ENCODE results near the gene CASD1. TPM values are rescaled to one million over a fixed set of nuclear protein-coding genes. Genes with fewer than 3 reads are reported as not detected.

The CASD1 gene
- total and polyA plus RNA-seq, 2 of the 4 experiments (the other 2 are of a cell fraction): 4.0 to 4.5 TPM

GRCh38 chr7:94571816-94572215, 62.2 kb downstream of the CASD1 start:
- H3K27me3 ChIP-seq (ENCODE audit: control insufficient read depth, insufficient read depth, low read length): no peaks in the 10 kb centered on the region
- H3K18ac ChIP-seq (ENCODE audit: low read depth, low read length): no peak overlapping the region
- H3K4me2 ChIP-seq (ENCODE audit: low read depth, low read length): no peak overlapping the region
- no peak overlapping the region for H3K4ac ChIP-seq (ENCODE audit: low read depth, low read length)
- H2BK15ac ChIP-seq (ENCODE audit: low read depth, low read length): no peak overlapping the region
- H4K91ac ChIP-seq (ENCODE audit: insufficient read depth, low read depth, low read length): no peak overlapping the region
- no peaks in the 10 kb centered on the region for H3K36me3 ChIP-seq (ENCODE audit: control insufficient read depth, insufficient read depth, low read length)
- H3K14ac ChIP-seq (replicated peaks; ENCODE audit: low read depth, low read length): no peak overlapping the region
- no peaks in the 10 kb centered on the region for H3K9me1 ChIP-seq (ENCODE audit: insufficient read depth, low read length)
- POLR2A ChIA-PET (ENCODE audit: unreplicated experiment): no interaction called here
- H2AK9ac ChIP-seq (replicated peaks; ENCODE audit: low read depth, low read length, poor library complexity): no peak overlapping the region
- no TSS peak for BruUV-seq (replicated peaks)
- H3K79me1 ChIP-seq (ENCODE audit: low read depth in 1 of 2, low read length in 2 of 2): no peaks in the 10 kb centered on the region
- in situ Hi-C loops (cut with MboI; ENCODE audit: low sequenced_read_pairs): no loop called here
- H3K4me3 ChIP-seq (ENCODE audit: insufficient read depth, low read depth, low read length): no peak overlapping the region
- no peaks in the 10 kb centered on the region for H3K4me1 ChIP-seq (ENCODE audit: control insufficient read depth, insufficient read depth, low read length)
- no peak overlapping the region for H4K8ac ChIP-seq (ENCODE audit: low read depth in 2 of 2, low read length in 2 of 2)
- no peak overlapping the region for H3K23ac ChIP-seq (ENCODE audit: low read depth, low read length)
- no peak overlapping the region for H2BK5ac ChIP-seq (ENCODE audit: low read depth, low read length, poor library complexity, severe bottlenecking)
- dilution Hi-C loops (cut with HindIII; ENCODE audit: low sequenced_read_pairs, unreplicated experiment): no loop called here
- H2BK120ac ChIP-seq (ENCODE audit: low read depth, low read length): no peak overlapping the region
- H2AFZ ChIP-seq (replicated peaks; ENCODE audit: low read length, poor library complexity): no peak overlapping the region
- H2BK20ac ChIP-seq (ENCODE audit: low read depth, low read length): no peak overlapping the region
- H3K27ac ChIP-seq (ENCODE audit: insufficient read depth, low read length): no peak overlapping the region
- DNase-seq (no peak), ATAC-seq (ENCODE audit: low read depth) (no peak)
- TF ChIP-seq NFE2L2 (IDR thresholded peaks at IDR 0.05; ENCODE audit: low read depth, low read length): no peak
- TF ChIP-seq CTCF (conservative IDR thresholded peaks at IDR 0.05; ENCODE audit: low read depth, low read length): no peak
- no peak for TF ChIP-seq CHD1 (IDR thresholded peaks at IDR 0.05; ENCODE audit: low read depth, low read length)
- no peak for TF ChIP-seq POLR2A (IDR thresholded peaks at IDR 0.05; ENCODE audit: low read depth, low read length)
- no peak for TF ChIP-seq MAZ (IDR thresholded peaks at IDR 0.05; ENCODE audit: borderline replicate concordance, low read depth, low read length)
- no peak for TF ChIP-seq RFX5 (IDR thresholded peaks at IDR 0.05; ENCODE audit: low read depth, low read length)
- no peak for TF ChIP-seq CEBPB (IDR thresholded peaks at IDR 0.05; ENCODE audit: low read depth, low read length)
- no peak for TF ChIP-seq MAFK (IDR thresholded peaks at IDR 0.05; ENCODE audit: low read depth, low read length)
- TF ChIP-seq USF2 (IDR thresholded peaks at IDR 0.05; ENCODE audit: low read depth, low read length): no peak
- TF ChIP-seq MXI1 (IDR thresholded peaks at IDR 0.05; ENCODE audit: borderline replicate concordance, low read depth, low read length): no peak
- TF ChIP-seq BHLHE40 (IDR thresholded peaks at IDR 0.05; ENCODE audit: low read depth, low read length): no peak
- TF ChIP-seq ELK1 (IDR thresholded peaks at IDR 0.05; ENCODE audit: borderline replicate concordance, low read depth, low read length): no peak
- no peak for TF ChIP-seq RAD21 (IDR thresholded peaks at IDR 0.05; ENCODE audit: low read length)
- TF ChIP-seq RCOR1 (IDR thresholded peaks at IDR 0.05; ENCODE audit: insufficient replicate concordance, low read length): no peak
- no peak for TF ChIP-seq FOS (IDR thresholded peaks at IDR 0.05; ENCODE audit: low read depth, low read length)
- TF ChIP-seq SMC3 (IDR thresholded peaks at IDR 0.05; ENCODE audit: low read depth, low read length): no peak
- intact Hi-C loops (cut with micrococcal nuclease): no loop called here
- H3K9ac ChIP-seq (ENCODE audit: low read depth, low read length): no peak overlapping the region
- H4K20me1 ChIP-seq (ENCODE audit: insufficient read depth, low read length): no peaks in the 10 kb centered on the region
- H3K9me3 ChIP-seq (ENCODE audit: control insufficient read depth, insufficient read depth, low read length): peaks cover 6% of the 10 kb centered on the region
- H4K5ac ChIP-seq (ENCODE audit: low read depth, low read length): no peak overlapping the region
- no peak overlapping the region for H3K56ac ChIP-seq (ENCODE audit: extremely low read depth, insufficient read depth, low read length)
- no peak overlapping the region for H2AK5ac ChIP-seq (ENCODE audit: low read depth, low read length)
- CTCF ChIA-PET: interaction anchor here (0.7 kb wide), 1 partner anchor 185 kb away, joined by 3 read pairs; no protein-coding TSS in a partner anchor
